ENCODE results near the gene RIBC2. TPM values are rescaled to one million over a fixed set of nuclear protein-coding genes. Genes with fewer than 3 reads are reported as not detected.

RIBC2 gene
- total and polyA plus RNA-seq, 2 donors from 2014 or later = 1.0 TPM; not detected in 1

DNA sequence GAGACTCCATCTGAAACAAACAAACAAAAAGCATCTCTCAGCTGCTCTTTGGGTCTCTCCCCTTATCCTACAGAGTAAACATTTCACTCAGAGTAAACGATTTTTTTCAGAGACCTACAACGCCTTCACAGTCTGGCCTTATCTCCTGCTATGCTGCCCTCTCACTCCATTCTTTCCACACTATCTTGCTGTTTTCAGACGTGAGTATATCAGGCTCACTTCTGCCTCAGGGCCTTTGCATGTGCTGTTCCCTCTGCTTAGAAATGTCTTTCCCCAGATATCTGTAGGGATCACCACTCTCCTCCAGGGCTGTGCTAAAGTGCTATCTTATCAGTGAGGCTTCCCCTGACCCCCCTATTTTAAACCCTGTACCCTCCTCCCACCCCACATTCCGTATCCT lies 6.5 kb downstream of the RIBC2 start:
- Histone ChIP-seq H3K36me3 (ENCODE audit: control insufficient read depth in 2 of 3, insufficient read depth in 3 of 3, low read length in 3 of 3) (no peaks in the 10 kb centered on the region), H3K4me1 (ENCODE audit: control insufficient read depth in 2 of 3, insufficient read depth in 2 of 3, low read depth in 1 of 3, low read length in 3 of 3) (no peaks in the 10 kb centered on the region), H3K9me3 (ENCODE audit: control insufficient read depth in 2 of 3, insufficient read depth in 1 of 3, low read length in 3 of 3) (no peaks in the 10 kb centered on the region), H3K27me3 (ENCODE audit: control insufficient read depth, insufficient read depth, low read length) (no peaks in the 10 kb centered on the region), H3K4me3 (ENCODE audit: low read length in 3 of 3) (no peak overlapping the region), H3K27ac (ENCODE audit: low read depth in 2 of 2, low read length in 2 of 2) (no peak overlapping the region), H3K9ac (ENCODE audit: low read length in 3 of 3) (no peak overlapping the region)
- intact Hi-C loops (cut with DNase I) = no loop called here
- FAIRE-seq = no peak
- no peak for DNase-seq
- TF ChIP-seq CTCF (IDR thresholded peaks at IDR 0.05; ENCODE audit: borderline replicate concordance, extremely low read depth, insufficient read depth) = no peak

GRCh38 chr22:45420539-45420938 lies 7.0 kb downstream of the RIBC2 start:
- TF ChIP-seq CTCF (IDR thresholded peaks at IDR 0.05; ENCODE audit: borderline replicate concordance, extremely low read depth, insufficient read depth) = no peak
- DNase-seq = peak in 1 of 5 donors; percentile 1
- Histone ChIP-seq H3K4me3 (ENCODE audit: low read length in 3 of 3) (no peak overlapping the region), H3K27ac (ENCODE audit: low read depth in 2 of 2, low read length in 2 of 2) (no peak overlapping the region), H3K27me3 (ENCODE audit: control insufficient read depth, insufficient read depth, low read length) (no peaks in the 10 kb centered on the region), H3K9me3 (ENCODE audit: control insufficient read depth in 2 of 3, insufficient read depth in 1 of 3, low read length in 3 of 3) (no peaks in the 10 kb centered on the region), H3K36me3 (ENCODE audit: control insufficient read depth in 2 of 3, insufficient read depth in 3 of 3, low read length in 3 of 3) (no peaks in the 10 kb centered on the region), H3K9ac (ENCODE audit: low read length in 3 of 3) (no peak overlapping the region), H3K4me1 (ENCODE audit: control insufficient read depth in 2 of 3, insufficient read depth in 2 of 3, low read depth in 1 of 3, low read length in 3 of 3) (no peaks in the 10 kb centered on the region)
- intact Hi-C loops (cut with DNase I) = no loop called here
- FAIRE-seq = no peak

- Histone ChIP-seq H3K36me3 (ENCODE audit: control insufficient read depth in 2 of 3, insufficient read depth in 3 of 3, low read length in 3 of 3) (no peaks in the 10 kb centered on the region), H3K27me3 (ENCODE audit: control insufficient read depth, insufficient read depth, low read length) (no peaks in the 10 kb centered on the region), H3K4me1 (ENCODE audit: control insufficient read depth in 2 of 3, insufficient read depth in 2 of 3, low read depth in 1 of 3, low read length in 3 of 3) (no peaks in the 10 kb centered on the region), H3K9me3 (ENCODE audit: control insufficient read depth in 2 of 3, insufficient read depth in 1 of 3, low read length in 3 of 3) (no peaks in the 10 kb centered on the region), H3K9ac (ENCODE audit: low read length in 3 of 3) (no peak overlapping the region), H3K4me3 (ENCODE audit: low read length in 3 of 3) (no peak overlapping the region), H3K27ac (ENCODE audit: low read depth in 2 of 2, low read length in 2 of 2) (no peak overlapping the region)
- no peak for TF ChIP-seq CTCF (IDR thresholded peaks at IDR 0.05; ENCODE audit: borderline replicate concordance, extremely low read depth, insufficient read depth)
- no peak for FAIRE-seq
- intact Hi-C loops (cut with DNase I) = no loop called here
- no peak for DNase-seq
These were observed 8.0 kb downstream of the RIBC2 start for GRCh38 chr22:45421349-45422055.

All from kidney (tissue), 14 donors.